Fibroblast of the aortic adventitia (primary cell): ENCODE measurements around the gene IFIT3. TPM values are rescaled to one million over a fixed set of nuclear protein-coding genes. Genes with fewer than 3 reads are reported as not detected.

Experiments
- DNase-seq: peaks from one replicate; pipeline ENCODE4 v3.0.0-alpha.2; 2010; ENCODE audit warnings: low read depth
- H3K4me3 ChIP-seq: 2 replicates; pipeline ENCODE4 v1.5.1; 2011; ENCODE audit warnings: low read depth, mild to moderate bottlenecking, control low read depth, low read length, moderate library complexity
- total RNA-seq: library from RNA; depleted of rRNA; stranded (reverse); fragments of >200 nt; gene quantifications from 2 replicates; pipeline ENCODE4 v1.2.3, GENCODE V29; 2012; ENCODE audit warnings: low replicate concordance
- TF ChIP-seq, protein P1 (sequence below): IDR thresholded peaks from 2 replicates; pipeline ENCODE4 v1.5.1; 2011; ENCODE audit warnings: mild to moderate bottlenecking, low read length, control low read depth, inconsistent platforms; ENCODE audit not compliant: insufficient read depth

Gene IFIT3
- total RNA-seq, 1 donor, result 23.1 TPM

GRCh38 chr10:89360157-89360556, 32.4 kb downstream of the IFIT3 start:
- TF ChIP-seq, protein P1, sequence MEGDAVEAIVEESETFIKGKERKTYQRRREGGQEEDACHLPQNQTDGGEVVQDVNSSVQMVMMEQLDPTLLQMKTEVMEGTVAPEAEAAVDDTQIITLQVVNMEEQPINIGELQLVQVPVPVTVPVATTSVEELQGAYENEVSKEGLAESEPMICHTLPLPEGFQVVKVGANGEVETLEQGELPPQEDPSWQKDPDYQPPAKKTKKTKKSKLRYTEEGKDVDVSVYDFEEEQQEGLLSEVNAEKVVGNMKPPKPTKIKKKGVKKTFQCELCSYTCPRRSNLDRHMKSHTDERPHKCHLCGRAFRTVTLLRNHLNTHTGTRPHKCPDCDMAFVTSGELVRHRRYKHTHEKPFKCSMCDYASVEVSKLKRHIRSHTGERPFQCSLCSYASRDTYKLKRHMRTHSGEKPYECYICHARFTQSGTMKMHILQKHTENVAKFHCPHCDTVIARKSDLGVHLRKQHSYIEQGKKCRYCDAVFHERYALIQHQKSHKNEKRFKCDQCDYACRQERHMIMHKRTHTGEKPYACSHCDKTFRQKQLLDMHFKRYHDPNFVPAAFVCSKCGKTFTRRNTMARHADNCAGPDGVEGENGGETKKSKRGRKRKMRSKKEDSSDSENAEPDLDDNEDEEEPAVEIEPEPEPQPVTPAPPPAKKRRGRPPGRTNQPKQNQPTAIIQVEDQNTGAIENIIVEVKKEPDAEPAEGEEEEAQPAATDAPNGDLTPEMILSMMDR, result no peak
- no peak for DNase-seq
- H3K4me3 ChIP-seq, result no peak overlapping the region

DNA sequence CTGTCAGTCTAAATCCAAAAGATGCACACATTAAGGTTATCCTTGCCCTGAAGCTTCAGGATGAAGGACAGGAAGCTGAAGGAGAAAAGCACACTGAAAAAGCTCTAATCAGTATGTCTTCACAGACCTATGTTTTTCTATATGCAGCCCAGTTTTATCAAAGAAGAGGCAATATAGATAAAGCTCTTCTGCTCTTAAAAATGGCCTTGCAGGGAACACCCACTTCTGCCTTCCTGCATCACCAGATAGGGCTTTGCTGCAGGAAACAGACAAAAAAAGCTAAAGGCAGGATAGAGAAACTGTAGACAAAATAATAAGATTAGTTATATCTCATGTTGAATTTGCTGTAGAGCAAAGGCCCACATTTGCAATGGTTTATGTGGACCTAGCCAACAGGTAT, 35.1 kb downstream of the IFIT3 start:
- H3K4me3 ChIP-seq, result no peak overlapping the region
- TF ChIP-seq, protein P1, result no peak
- no peak for DNase-seq

DNA sequence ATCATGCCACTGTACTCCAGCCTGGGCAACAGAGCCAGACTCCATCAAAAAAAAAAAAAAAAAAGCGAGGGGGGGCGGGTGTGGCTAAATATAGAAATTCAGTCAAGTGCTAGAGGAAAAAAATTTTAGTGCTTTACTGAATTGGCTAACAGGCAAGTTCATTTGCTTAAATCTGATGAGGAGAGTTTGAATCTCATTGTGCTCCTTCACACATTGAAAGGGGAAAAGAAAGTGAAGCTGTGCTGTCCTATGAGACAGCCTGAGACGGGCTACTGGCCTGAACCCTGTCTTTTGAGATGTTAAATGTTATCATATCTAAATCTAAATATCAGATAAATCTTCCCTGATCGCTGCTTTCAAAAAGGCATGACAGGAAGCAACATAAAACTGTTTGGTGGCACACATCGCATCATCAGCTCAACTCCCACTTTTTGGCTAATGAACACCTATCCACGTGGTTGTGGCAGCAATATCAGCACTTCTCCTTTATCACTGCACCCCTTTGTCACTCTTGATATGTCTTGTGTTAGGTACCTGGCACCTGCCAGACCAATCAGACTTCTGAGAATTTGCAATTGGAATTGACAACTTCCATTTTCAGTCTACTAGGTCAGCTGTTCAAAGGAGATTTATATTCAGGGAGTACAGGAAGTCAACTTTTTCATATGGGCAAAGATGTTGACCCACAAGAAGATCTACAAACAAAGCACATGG, 36.1 kb downstream of the IFIT3 start:
- H3K4me3 ChIP-seq, result no peak overlapping the region
- DNase-seq, result no peak
- TF ChIP-seq, protein P1, result no peak

- H3K4me3 ChIP-seq, result no peak overlapping the region
- TF ChIP-seq, protein P1, result no peak
- no peak for DNase-seq
Observed at GRCh38 chr10:89364531-89364930, 36.7 kb downstream of the IFIT3 start.

GRCh38 chr10:89367529-89367928, 39.7 kb downstream of the IFIT3 start:
- no peak for DNase-seq
- no peak overlapping the region for H3K4me3 ChIP-seq
- TF ChIP-seq, protein P1, result no peak

GRCh38 chr10:89368129-89368528, 40.3 kb downstream of the IFIT3 start:
- TF ChIP-seq, protein P1, result no peak
- no peak overlapping the region for H3K4me3 ChIP-seq
- no peak for DNase-seq
